Measurements from ENCODE around the gene RAB10.

DNA sequence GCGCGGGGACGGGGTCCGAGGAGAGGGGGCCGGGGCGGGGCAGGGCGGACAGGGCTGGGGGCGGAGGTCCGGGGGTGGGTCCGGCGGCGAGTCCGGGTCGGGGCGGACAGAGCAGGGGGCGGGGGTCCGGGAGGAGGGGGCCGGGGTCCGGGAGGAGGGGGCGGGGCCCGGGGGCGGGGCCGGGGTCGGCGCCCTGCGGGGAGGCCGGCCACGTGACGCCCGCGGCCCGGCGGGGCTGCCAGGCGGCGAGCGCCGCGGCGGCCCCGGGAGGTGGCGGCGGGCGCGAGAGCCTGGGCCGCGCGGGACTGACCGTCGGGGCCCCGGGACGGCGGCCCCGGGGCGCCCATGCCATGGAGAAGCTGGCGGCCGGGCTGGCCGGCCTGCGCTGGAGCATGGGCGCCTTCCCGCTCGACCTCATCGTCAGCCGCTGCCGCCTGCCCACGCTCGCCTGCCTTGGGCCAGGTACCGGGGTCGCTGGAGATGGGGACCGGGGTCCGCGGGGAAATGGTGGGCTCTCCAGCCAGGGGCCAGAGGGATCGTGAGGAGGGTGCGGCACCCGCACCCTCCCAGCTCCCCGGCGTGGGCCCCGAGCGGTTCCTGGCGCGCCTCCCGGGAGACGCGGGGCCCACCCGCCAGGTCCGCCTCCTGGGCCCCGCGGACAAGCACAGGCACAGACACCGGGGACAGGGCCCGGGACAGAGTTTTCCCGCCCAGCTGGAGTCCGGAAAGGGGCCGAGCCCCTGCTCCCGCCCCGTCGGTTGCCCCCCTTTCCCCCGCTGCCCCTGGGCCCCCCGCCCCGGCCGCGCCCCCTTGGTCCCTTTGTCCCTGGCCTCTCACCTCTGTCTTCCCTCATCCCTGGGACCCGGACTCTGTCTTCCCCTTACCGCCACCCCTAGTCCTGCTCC is 139.2 kb downstream of the RAB10 start, which contains the start of gene GAREM2:
- TF ChIP-seq EZH2 (IDR thresholded peaks at IDR 0.05; ENCODE audit: insufficient read depth, poor library complexity, severe bottlenecking) (peak; percentile 82), EZH2phosphoT487 (IDR thresholded peaks at IDR 0.05; ENCODE audit: insufficient read depth, low read depth) (0 out of 2 replicates have a peak, but pooled peaks have one; percentile 26)
